Mucosa of stomach (tissue), 1 donor: ENCODE results near the gene TMEM108.

Experiments used
- H3K27me3 ChIP-seq: one replicate; pipeline ENCODE4 v1.7.0; 2013; ENCODE audit warnings: mild to moderate bottlenecking, low read length; ENCODE audit not compliant: control insufficient read depth, insufficient read depth
- H3K36me3 ChIP-seq: one replicate; pipeline ENCODE4 v1.7.0; 2013; ENCODE audit warnings: low read length; ENCODE audit not compliant: control insufficient read depth, insufficient read depth
- H3K4me1 ChIP-seq: one replicate; pipeline ENCODE4 v1.7.0; 2013; ENCODE audit warnings: mild to moderate bottlenecking, low read length; ENCODE audit not compliant: control insufficient read depth, insufficient read depth
- H3K4me3 ChIP-seq: one replicate; pipeline ENCODE4 v1.7.0; 2013; ENCODE audit warnings: low read length
- H3K9ac ChIP-seq: one replicate; pipeline ENCODE4 v1.7.0; 2013; ENCODE audit warnings: mild to moderate bottlenecking, low read length, moderate library complexity
- H3K9me3 ChIP-seq: one replicate; pipeline ENCODE4 v1.7.0; 2013; ENCODE audit warnings: mild to moderate bottlenecking, low read length, moderate library complexity; ENCODE audit not compliant: control insufficient read depth
- donor health status: Pancreatic carcinoma.

Gene TMEM108

GRCh38 chr3:133374708-133375402 is 336.7 kb downstream of the TMEM108 start:
- Histone ChIP-seq H3K9ac (no peak overlapping the region), H3K4me3 (no peak overlapping the region), H3K9me3 (no peaks in the 10 kb centered on the region), H3K36me3 (no peaks in the 10 kb centered on the region), H3K27me3 (no peaks in the 10 kb centered on the region), H3K4me1 (no peaks in the 10 kb centered on the region)

DNA sequence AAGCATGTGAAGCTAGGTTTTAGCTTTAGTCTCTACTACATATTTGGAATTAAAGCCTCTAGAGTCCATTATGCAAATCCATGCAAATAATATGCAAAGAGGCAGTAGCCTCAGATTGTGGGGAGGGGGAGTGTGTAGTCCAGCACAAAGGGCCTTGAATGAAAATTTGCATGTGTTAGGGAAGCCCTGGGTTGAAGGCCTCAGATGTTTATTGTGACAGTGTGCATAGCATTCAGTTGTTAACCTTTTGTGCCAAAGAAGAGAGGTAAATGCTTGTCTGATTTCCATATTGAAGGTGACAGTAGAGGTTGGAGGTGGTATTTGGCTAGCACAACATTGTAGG is 337.2 kb downstream of the TMEM108 start:
- Histone ChIP-seq H3K36me3 (no peaks in the 10 kb centered on the region), H3K4me3 (no peak overlapping the region), H3K9me3 (no peaks in the 10 kb centered on the region), H3K27me3 (no peaks in the 10 kb centered on the region), H3K4me1 (no peaks in the 10 kb centered on the region), H3K9ac (no peak overlapping the region)

GRCh38 chr3:133376810-133377209 is 338.6 kb downstream of the TMEM108 start:
- Histone ChIP-seq H3K4me1 (peaks cover 4% of the 10 kb centered on the region), H3K36me3 (no peaks in the 10 kb centered on the region), H3K9ac (no peak overlapping the region), H3K4me3 (no peak overlapping the region), H3K27me3 (no peaks in the 10 kb centered on the region), H3K9me3 (no peaks in the 10 kb centered on the region)

DNA sequence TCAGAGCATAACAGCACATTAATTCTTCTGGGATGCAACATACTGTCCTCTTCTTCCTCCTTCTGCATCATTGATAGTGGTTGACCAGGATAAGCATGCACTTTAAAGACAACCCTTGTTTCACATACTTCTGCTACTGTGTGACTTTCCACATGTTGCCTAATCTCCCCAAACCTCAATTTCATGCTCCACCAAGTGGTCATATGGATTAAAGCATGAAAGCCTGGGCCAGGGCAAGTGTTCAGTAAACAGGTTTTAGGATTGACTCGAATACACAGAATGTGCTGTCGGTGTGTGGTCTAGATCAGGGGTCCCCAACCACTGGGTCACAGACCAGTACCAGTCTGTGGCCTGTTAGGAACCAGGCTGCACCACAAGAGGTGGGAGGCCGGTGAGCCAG is 339.2 kb downstream of the TMEM108 start:
- Histone ChIP-seq H3K4me3 (no peak overlapping the region), H3K36me3 (no peaks in the 10 kb centered on the region), H3K9ac (no peak overlapping the region), H3K4me1 (peaks cover 7% of the 10 kb centered on the region), H3K9me3 (no peaks in the 10 kb centered on the region), H3K27me3 (no peaks in the 10 kb centered on the region)

- no peaks in the 10 kb centered on the region for H3K27me3 ChIP-seq
- no peak overlapping the region for H3K9ac ChIP-seq
- H3K9me3 ChIP-seq = no peaks in the 10 kb centered on the region
- H3K4me1 ChIP-seq = peaks cover 7% of the 10 kb centered on the region
- no peaks in the 10 kb centered on the region for H3K36me3 ChIP-seq
- H3K4me3 ChIP-seq = no peak overlapping the region
These were observed 341.7 kb downstream of the TMEM108 start for GRCh38 chr3:133379926-133380325.

DNA sequence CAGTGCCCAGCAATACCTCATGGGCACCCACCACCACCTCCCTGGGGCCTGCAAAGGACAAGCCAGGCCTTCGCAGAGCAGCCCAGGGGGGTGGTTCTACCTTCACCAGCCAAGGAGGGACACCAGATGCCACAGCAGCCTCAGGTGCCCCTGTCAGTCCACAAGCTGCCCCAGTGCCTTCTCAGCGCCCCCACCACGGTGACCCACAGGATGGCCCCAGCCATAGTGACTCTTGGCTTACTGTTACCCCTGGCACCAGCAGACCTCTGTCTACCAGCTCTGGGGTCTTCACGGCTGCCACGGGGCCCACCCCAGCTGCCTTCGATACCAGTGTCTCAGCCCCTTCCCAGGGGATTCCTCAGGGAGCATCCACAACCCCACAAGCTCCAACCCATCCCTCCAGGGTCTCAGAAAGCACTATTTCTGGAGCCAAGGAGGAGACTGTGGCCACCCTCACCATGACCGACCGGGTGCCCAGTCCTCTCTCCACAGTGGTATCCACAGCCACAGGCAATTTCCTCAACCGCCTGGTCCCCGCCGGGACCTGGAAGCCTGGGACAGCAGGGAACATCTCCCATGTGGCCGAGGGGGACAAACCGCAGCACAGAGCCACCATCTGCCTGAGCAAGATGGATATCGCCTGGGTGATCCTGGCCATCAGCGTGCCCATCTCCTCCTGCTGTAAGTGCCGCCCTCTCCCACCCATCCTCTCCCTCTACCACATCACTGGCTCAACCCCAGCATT is 342.5 kb downstream of the TMEM108 start:
- H3K4me1 ChIP-seq = peaks cover 7% of the 10 kb centered on the region
- H3K27me3 ChIP-seq = no peaks in the 10 kb centered on the region
- no peaks in the 10 kb centered on the region for H3K36me3 ChIP-seq
- H3K4me3 ChIP-seq = no peak overlapping the region
- no peak overlapping the region for H3K9ac ChIP-seq
- no peaks in the 10 kb centered on the region for H3K9me3 ChIP-seq

GRCh38 chr3:133381346-133382109 is 343.3 kb downstream of the TMEM108 start:
- H3K4me3 ChIP-seq = no peak overlapping the region
- no peaks in the 10 kb centered on the region for H3K27me3 ChIP-seq
- peaks cover 7% of the 10 kb centered on the region for H3K4me1 ChIP-seq
- no peaks in the 10 kb centered on the region for H3K9me3 ChIP-seq
- no peak overlapping the region for H3K9ac ChIP-seq
- H3K36me3 ChIP-seq = no peaks in the 10 kb centered on the region

DNA sequence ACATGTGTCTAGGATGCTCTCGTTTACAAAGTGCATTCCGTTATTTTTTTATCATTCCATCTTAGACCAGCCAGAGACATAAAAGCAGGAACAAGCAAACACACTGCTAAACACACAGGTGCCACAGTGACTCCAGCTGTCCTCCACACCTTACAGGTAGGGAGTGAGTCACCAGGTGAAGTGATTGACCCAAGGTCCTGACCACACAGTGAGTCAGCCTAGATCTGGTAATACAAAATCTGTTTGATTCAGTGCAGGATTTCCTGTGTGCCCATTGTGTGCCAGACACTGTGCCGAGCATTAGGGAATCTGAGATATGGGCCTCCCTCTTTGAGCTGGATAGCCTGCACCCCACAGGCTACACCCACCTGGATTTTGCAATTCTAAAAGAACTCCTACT is 345.0 kb downstream of the TMEM108 start:
- Histone ChIP-seq H3K9ac (no peak overlapping the region), H3K36me3 (no peaks in the 10 kb centered on the region), H3K4me1 (peaks cover 7% of the 10 kb centered on the region), H3K9me3 (no peaks in the 10 kb centered on the region), H3K4me3 (no peak overlapping the region), H3K27me3 (no peaks in the 10 kb centered on the region)

GRCh38 chr3:133383741-133384140 is 345.6 kb downstream of the TMEM108 start:
- H3K27me3 ChIP-seq = no peaks in the 10 kb centered on the region
- peaks cover 7% of the 10 kb centered on the region for H3K4me1 ChIP-seq
- no peaks in the 10 kb centered on the region for H3K9me3 ChIP-seq
- no peak overlapping the region for H3K9ac ChIP-seq
- no peak overlapping the region for H3K4me3 ChIP-seq
- H3K36me3 ChIP-seq = no peaks in the 10 kb centered on the region

GRCh38 chr3:133384331-133385027 is 346.3 kb downstream of the TMEM108 start:
- H3K4me3 ChIP-seq = no peak overlapping the region
- H3K9me3 ChIP-seq = no peaks in the 10 kb centered on the region
- H3K4me1 ChIP-seq = peaks cover 7% of the 10 kb centered on the region
- H3K9ac ChIP-seq = no peak overlapping the region
- H3K27me3 ChIP-seq = no peaks in the 10 kb centered on the region
- no peaks in the 10 kb centered on the region for H3K36me3 ChIP-seq

- H3K4me1 ChIP-seq = peaks cover 2% of the 10 kb centered on the region
- no peaks in the 10 kb centered on the region for H3K27me3 ChIP-seq
- no peak overlapping the region for H3K9ac ChIP-seq
- no peaks in the 10 kb centered on the region for H3K9me3 ChIP-seq
- H3K4me3 ChIP-seq = no peak overlapping the region
- no peaks in the 10 kb centered on the region for H3K36me3 ChIP-seq
These were observed 348.7 kb downstream of the TMEM108 start for GRCh38 chr3:133386876-133387275.

DNA sequence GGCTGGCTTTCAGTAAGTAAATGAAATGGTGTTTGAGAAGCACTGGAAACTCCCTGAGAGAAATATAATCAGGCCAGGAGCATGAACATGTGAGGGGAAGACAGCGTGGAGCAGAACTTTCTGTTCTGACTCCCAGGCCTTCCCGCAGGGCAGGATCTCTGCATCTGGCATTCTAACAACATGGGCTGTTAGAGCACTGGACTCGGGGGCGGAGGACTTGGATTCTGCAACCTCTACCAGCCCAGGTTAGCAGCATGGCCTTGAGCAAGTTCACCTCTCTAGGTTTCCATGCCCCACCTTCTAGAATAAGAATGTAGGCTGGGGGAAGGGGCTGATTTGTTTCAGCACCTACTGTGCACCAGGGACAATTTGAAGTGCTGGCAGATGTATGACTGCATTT is 349.1 kb downstream of the TMEM108 start:
- no peaks in the 10 kb centered on the region for H3K36me3 ChIP-seq
- no peak overlapping the region for H3K4me3 ChIP-seq
- H3K4me1 ChIP-seq = no peaks in the 10 kb centered on the region
- H3K27me3 ChIP-seq = no peaks in the 10 kb centered on the region
- no peaks in the 10 kb centered on the region for H3K9me3 ChIP-seq
- no peak overlapping the region for H3K9ac ChIP-seq
